LoVo (cell line): ENCODE results near the gene RGS19.
"Not testable (repeated sequence)": the region's sequence is repeated elsewhere in the genome, so short reads cannot be mapped to it uniquely, and the experiment has no call there.

Experiments
- DNase-seq: peaks from one replicate; pipeline ENCODE4 v3.0.0-alpha.2; 2016; ENCODE audit warnings: low spot score

The RGS19 gene

DNA sequence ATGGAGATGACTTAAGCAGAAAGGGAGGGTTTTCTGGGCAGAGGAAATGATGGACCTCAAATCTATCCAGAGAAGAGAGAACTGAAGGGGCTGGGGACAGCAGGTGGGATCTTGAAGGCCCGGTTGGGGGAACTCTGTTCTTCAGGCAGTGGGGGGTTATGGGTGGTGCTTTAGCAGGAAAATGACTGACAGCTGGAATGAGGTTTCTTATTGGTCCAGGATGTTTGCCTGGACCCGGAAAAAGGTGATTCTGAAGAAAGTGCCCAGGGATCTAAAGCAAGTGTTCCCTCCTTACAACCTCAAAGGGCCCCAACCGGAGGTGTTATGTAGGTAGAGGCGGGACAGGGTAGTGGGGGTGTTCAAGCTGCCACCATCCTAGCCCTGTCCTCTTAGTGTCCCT, 16.1 kb upstream of the RGS19 start:
- no peak for DNase-seq

DNA sequence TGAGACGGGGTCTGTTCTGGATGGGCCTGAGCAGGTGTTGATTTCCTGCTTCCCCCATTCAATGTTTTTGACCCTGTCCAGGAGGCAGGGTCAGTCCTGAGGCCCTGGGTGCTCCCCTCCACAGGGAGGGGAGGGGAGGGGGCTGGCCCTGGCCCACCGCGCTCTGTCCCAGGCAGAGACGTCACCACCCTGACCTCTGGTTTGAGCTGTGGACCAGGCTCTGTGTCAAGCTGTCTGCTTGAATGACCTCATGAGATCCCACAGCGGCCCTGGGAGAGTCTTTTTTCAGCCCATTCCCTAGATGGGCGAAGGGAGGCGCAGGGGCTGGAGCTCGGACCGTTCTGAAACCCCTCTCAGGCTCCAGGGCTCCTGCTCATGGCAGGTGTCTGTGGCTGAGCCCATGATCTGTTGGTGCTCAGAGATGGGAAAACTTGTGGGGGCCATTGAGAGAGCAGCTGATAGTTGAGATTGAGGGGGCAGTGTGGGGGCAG, 13.7 kb upstream of the RGS19 start:
- DNase-seq, result no peak

DNA sequence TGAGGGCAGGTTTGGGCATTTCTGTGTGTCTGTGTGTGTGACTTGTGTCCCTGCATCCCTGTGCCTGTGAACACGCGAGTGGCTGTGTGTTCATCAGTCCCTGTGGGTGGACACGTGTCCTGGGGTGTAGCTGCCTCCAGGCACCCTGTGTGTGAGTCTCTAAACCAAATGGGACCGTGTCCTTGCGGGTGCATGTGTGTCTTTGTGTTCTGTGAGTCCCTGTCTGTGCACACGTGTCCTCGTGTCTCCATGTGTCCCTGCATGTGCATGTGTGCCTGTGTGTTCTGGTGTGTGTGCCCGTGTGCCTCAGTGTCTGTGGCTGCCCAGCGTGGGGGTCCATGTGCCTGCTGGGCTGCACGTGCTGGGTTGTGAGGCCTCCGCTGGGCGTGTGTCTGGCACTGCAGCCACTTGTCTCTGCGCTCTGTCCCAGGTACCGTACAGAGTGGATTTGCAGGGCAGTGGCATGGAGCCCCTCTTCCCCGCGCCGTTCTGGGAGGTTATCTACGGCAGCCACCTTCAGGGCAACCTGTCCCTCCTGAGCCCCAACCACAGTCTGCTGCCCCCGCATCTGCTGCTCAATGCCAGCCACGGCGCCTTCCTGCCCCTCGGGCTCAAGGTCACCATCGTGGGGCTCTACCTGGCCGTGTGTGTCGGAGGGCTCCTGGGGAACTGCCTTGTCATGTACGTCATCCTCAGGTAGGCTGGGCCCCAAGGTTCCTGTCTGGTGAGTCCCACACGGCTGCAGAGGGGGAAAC, 13.1 kb upstream of the RGS19 start:
- no peak for DNase-seq

DNA sequence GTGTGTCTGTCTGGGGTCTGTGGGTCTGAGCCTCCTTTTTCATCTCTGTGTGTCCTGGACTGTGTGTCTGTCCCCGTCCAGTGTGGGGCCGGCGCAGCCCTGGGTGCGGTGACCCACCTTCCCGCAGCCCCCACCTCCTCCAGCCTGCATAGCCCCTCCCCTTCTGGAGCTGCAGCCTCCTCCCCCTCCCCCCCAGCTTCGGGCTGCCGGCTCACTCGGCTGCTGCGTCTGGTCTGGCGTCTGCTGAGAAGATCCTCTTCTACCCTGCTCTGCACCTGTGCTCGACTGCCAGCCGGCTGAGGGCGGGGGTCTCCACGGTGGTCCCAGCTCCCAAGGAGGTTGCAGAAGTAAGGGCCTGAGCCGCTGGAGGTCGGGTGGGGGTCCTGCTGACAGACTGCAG, 12.5 kb upstream of the RGS19 start:
- DNase-seq, result no peak

GRCh38 chr20:64091340-64091739, 12.0 kb upstream of the RGS19 start:
- no peak for DNase-seq

GRCh38 chr20:64090165-64090564, 10.8 kb upstream of the RGS19 start:
- DNase-seq, result no peak

DNA sequence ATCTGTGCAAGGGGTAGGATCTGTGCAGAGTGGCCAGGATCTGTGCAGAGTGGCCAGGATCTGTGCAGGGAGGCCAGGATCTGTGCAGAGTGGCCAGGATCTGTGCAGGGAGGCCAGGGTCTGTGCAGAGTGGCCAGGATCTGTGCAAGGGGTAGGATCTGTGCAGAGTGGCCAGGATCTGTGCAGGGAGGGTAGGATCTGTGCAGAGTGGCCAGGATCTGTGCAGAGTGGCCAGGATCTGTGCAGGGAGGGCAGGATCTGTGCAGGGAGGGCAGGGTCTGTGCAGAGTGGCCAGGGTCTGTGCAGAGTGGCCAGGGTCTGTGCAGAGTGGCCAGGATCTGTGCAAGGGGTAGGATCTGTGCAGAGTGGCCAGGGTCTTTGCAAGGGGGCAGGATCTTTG, 9.3 kb upstream of the RGS19 start:
- DNase-seq, result not testable (repeated sequence)

GRCh38 chr20:64087226-64087825, 8.0 kb upstream of the RGS19 start:
- not testable (repeated sequence) for DNase-seq

DNA sequence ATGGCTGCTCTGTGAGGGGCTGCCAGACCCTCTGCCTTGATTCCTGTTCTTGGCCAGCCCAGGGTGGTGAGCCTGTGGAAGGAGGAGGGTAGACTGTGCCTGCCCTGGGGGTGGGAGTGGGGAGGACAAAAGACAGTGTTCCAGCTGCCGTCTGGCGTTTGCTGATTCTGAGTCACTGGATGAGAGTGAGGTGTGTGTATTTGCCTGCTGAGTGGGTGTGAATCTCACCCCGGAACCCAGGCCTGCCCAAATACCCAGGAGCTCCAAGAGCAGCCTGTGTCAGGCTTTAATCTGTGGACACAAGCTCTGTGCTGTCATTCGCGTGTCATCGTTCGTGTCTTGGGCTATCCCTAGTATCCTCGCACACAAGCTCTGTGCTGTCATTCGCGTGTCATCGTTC, 7.5 kb upstream of the RGS19 start:
- DNase-seq, result no peak

- no peak for DNase-seq
These were observed 5.4 kb upstream of the RGS19 start for GRCh38 chr20:64084685-64085152.

- DNase-seq, result no peak
These were observed 4.7 kb upstream of the RGS19 start, which contains the start of gene LKAAEAR1 for GRCh38 chr20:64083804-64084684. TSS of gene LKAAEAR1 (minus strand) at chr20:64084398. CDS start at chr20:64084219, 179 bp downstream.

DNA sequence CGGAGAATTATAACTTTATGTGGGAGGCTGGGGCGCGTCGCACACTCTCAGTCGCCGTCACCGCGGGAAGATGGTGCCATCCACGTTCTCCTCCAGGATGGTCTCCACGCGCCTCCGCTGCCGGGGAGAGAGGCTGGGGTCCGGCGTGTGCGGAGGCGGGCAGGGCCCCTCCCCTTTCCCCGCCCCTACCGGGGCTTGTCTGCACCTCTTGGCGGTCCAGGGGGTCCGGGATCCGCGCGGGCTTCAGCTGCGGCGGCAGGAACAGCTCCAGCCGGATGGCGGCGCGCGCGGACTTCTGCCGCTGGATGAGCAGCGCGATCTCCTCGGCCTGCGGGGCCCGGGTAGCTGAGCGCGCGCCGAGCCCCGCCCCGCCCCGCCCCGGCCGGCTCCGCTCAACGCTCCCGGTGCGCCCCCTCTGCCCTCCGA, 4.1 kb upstream of the RGS19 start:
- no peak for DNase-seq

DNA sequence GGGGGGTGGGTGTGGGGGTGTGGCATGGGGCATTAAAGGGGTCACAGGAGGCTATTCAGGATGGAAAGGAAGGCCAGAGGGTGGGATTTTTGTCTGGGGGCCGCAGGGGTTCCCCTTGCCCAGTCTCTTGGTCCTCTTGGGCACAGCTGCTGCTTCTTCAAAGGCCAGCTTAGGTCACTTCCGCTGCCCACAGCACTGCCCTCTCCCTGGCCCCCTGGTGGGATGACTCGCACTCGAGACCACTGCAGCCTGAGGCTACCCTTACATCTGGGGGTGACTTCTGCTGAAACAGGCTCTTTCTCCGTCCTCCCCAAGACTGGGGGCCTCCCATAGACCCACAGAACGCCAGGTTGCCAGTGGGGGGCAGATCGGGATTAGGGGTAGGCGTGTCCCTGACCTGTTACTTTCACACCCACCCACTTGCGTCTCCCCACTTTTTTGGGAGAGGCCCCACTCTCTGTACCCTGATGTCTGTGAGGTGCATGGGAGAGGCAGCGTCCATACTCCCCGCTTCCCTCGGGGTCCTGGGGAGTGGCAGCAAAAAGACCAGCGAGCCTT, 3.6 kb upstream of the RGS19 start:
- DNase-seq, result no peak

DNA sequence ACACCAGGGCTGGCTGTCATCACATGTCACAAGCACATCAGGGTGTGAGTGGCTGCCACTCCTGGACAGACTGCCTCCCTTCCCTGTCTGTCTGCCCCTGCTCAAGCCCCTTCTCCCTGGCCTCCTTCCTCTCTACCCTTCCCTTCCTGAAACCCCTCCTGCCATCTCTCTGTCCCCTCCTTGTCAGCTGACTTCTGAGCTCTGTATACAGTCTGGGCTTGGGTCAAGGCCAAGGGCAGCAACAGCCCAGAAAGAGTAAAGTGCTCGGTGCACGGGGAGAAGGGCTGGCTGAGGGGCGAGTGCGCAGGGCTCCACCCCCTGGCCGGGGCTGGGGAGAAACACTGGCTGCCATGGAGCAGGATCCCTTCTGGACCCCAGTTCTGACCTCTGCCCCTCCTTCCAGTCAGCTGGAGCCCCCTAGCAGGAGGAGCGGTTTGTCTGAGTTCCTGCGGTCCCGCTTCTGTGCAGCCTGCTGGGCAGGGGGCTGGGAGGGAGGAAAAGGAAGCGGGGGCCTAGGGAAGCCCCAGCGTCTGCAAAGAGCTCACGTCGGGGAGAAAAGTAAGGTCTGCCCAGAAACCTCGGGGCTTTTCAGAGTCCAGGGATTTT, 2.9 kb upstream of the RGS19 start:
- no peak for DNase-seq

GRCh38 chr20:64081624-64081964, 2.3 kb upstream of the RGS19 start:
- DNase-seq, result no peak

GRCh38 chr20:64080813-64081623, 1.7 kb upstream of the RGS19 start:
- no peak for DNase-seq

GRCh38 chr20:64080013-64080812, 895 bp upstream of the RGS19 start, which contains the start of gene OPRL1:
TSS of gene OPRL1 (plus strand) at chr20:64080082. CDS start at chr20:64092721, 12,639 bp downstream.
- no peak for DNase-seq

DNA sequence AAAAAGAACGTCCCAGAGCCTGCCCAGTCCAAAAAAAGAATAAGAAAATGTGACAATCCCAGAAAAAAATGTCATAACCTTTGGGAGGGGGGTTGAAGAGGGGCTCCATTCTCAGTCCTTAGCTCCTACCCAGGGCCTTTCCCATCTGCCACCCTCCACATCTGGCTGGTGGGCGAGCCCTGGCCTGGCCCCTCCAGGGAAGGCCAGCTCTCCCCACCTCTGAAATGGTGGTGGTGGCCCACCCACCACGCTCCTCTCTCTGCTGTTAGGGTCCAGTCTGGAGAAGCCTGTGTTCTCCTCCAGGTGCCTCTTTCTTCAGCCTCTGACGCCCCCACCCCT, 415 bp downstream of the RGS19 start:
- DNase-seq, result no peak

DNA sequence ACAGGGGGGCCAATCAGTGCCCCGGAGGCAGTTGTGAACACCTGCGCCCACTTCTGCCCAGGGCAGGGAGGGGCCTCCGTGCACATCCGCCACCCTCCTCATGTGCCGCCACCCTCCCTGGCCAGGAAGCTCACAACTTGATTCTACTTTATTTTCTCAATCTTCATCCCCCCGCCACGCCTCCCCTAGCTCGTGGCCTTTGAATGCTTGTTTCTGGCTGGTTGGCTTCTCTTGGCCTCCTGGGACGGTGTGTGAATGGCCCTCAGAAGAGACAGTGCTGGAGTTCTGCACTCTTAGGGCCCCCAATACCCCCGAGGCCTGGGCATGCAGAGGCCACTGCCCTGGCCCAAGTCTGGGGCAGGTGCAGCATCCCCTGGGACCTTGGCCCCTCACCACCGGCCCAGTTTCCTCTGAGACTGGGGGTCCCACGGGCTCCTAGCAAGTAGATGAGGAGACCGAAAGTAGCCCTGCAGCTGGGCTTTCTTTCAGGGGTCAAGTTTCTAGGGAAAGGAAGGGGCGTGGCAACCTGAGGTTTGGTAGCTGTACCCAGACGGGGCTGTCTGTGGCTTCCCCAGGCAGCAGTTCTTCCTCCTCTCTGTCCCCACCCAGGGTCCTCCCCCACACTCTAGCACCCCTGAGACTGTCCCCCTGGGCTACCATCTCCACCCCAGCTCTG, 1.3 kb downstream of the RGS19 start:
- DNase-seq, result no peak

- no peak for DNase-seq
These were observed 1.8 kb downstream of the RGS19 start for GRCh38 chr20:64077541-64077875.
